Right lung (tissue), 10 donors: ENCODE measurements around the gene PBOV1. TPM values are rescaled to one million over a fixed set of nuclear protein-coding genes. Genes with fewer than 3 reads are reported as not detected.

Experiments
- DNase-seq, 2 donors: peaks; one replicate each; pipeline ENCODE4 v3.0.0-alpha.2; 2013
- long read RNA-seq, 8 donors: transcript quantifications; one replicate each; lab custom pipeline, GENCODE V29; 2026
- polyA plus RNA-seq, 5 donors: library from polyadenylated mRNA; unstranded; fragments of 120-200 nt; gene quantifications; one replicate each; pipeline versions ENCODE4 v1.2.1 to v1.2.3, GENCODE V29; 2013; ENCODE audit warnings: inconsistent platforms in 1 of 5, low replicate concordance in 1 of 5; ENCODE audit not compliant: insufficient read length in 5 of 5, insufficient read depth in 1 of 5

Gene PBOV1
- polyA plus RNA-seq, result under 1 TPM in 4 of 5 donors, not detected in 1; 0.04 to 0.07 (median 0.05) TPM
- long read RNA-seq, donor 1, result 0 reads
- long read RNA-seq, donor 2, result 0 reads
- long read RNA-seq, donor 3, result 0 reads
- long read RNA-seq, donor 4, result 0 reads
- long read RNA-seq, donor 5, result 0 reads
- long read RNA-seq, donor 6, result 0 reads
- long read RNA-seq, donor 7, result 0 reads
- long read RNA-seq, donor 8, result 0 reads

DNA sequence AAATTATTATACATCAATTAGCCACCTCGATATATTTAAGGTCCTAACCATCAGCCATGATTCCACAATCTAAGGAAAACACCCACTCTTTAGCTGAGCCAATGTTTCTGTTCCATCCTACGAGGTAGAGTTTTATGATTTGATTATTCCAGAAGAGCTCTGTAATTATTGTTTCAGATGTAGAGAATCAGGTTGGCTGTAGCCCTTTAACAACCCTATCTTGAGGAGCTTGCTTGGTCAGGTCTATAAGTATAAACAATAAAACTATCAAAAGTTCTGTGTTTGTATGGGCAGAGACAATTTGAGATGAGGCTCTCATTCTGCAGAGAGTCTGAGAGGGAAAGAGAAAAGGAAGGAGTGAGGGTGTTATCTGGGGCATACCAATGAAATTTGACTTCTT lies at the start of gene PBOV1:
PBOV1 (minus strand) TSS at position 43 of the 400 bp plus-strand sequence. CDS start 96 bp downstream, outside the sequence.
- no peak for DNase-seq

DNA sequence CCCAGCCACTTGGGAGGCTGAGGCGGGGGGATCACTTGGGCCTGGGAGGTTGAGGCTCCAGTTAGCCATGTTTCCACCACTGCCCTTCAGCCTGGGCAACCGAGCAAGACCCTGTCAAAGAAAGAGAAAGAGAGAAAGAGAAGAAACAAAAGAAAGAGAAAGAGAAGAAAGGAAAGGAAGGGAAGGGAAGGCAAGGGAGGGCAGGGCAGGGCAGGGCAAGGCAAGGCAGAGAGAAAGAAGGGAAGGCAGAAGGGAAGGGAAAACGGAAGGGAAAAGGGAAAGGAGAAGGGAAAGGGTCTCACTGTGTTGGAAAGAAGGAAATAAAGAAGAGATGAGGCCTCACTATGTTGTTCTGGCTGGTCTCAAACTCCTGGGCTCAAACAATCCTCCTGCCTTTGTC lies 47.8 kb upstream of the PBOV1 start:
- DNase-seq, result no peak

DNA sequence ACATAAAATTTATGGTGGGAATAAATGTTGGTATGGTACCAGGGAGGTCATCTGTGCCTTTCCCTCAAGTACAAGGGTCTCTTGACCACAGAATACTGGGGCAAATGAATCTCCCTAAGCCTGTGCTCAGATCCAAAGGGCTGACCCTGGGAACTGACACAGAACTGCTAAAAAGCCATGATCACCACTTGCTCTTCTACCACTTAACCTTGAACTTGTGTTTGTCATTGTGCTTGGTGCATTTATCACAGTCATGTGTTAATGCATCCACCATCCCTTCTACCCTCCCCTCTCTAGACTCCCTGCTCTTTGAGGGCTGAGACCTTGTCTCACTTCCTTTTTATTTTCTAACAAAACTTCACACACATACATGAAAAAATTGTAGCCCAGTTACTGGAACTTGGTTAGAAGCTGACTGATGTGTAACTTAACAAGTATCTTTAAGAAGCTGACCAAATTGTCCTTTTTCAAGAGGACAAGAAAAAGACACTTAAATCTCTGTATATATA lies 46.1 kb upstream of the PBOV1 start:
- DNase-seq, result no peak

DNA sequence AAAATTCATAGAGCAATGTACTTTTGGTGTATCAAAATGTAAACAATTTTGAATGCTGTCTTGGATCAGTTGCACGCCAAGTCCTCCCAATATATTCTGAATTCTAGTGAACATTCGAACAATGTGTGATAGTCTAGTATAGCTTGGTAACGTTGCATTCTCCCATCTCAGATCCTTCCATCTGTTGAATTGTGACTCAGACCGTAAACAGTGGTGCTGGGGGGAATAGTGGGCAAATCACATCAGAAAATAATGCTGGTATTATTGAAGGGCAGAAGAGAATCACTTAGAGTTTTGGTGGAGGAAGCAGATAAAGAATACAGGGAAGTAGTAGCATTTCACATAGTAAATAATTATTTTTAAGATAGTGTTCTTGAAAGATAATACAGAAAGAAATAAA lies 45.7 kb upstream of the PBOV1 start:
- DNase-seq, result no peak

DNA sequence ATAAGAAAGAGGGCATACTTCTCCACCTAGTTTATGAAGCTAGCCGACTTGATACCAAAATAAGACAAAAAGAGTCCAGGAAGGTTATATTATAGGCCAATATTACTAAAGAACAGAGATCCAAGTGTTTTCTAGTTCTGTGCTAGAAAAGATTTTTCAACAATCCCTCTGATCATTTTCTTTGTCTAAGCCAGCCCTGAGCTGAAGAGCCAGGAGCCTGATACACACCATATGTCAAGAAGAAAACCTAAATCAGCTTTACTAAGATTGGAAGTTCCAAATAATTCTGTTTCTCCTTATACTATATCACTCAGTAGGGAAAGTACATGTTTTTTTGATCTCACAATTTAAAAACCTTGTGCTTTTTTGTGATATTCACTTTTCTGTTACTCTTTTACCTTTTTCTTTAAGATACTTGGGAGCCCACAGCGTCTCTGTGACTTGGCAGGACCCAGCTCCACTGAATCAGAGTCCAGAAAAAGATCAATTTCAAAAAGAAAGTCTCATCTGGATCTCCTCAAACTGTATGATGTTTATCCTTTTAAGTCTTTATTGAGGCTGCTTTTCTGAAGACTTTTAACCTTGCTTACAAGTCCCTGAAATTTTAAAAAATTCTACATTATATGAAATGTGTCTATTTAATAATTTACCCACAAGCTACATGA lies 43.0 kb upstream of the PBOV1 start:
- DNase-seq, result no peak

DNA sequence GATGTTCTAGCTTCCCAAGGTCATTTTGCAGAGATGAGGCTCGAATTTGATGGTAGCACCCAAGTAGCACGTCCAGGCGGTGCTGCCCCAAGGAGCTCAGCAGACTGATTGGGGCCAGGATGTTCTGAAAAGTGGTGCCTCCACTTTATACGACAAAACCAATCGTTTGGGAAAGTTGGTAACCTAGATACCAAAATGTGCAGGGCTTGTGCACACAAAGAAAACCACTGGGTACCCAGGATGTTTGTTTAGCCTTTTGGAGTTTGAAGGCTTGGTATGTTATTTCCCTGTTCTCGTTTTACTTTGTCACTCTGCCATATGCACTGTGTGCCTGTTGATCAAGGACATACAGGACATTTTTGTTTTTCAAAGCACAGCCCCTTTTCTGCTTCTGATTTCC lies 40.7 kb upstream of the PBOV1 start:
- peak in 1 of 2 donors; percentile 18 for DNase-seq

DNA sequence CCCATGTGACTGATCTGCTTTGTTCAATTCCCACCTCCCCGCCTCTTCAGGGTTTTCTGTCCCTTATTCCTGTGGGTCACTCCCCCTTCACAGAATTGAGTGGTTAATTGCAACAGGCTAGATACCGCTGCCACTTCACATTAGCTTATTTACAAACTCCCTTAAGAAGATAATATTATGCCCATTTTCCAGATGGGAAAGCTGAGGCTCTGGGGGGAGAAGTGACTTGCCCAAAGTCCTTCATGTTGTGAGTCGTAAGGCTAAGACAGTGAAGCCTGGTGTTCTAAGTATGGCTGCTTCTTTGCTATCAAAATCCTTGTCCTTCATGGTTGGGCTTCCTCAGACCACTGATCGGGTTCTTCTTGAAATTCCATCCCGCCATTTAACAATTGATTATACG lies 39.9 kb upstream of the PBOV1 start:
- DNase-seq, result no peak

DNA sequence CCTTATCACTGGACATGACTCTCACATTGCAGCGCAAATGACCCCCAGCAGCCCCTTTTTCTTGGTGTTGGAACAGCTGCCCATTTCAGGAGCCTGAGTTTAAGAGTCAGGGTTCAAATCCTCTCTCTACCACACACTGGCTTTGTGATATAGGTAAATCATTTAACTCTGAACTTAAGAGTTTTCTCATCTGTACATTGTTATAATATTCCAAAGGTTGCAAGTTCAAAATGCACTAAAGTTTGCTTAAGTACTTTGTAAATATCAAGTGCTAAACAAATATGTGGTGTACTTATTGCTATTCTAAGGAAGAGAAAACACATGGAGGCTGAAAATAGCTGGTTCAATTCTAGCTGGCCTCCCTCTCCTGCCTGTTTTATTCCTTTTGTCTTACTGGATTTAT lies 39.3 kb upstream of the PBOV1 start:
- no peak for DNase-seq

DNA sequence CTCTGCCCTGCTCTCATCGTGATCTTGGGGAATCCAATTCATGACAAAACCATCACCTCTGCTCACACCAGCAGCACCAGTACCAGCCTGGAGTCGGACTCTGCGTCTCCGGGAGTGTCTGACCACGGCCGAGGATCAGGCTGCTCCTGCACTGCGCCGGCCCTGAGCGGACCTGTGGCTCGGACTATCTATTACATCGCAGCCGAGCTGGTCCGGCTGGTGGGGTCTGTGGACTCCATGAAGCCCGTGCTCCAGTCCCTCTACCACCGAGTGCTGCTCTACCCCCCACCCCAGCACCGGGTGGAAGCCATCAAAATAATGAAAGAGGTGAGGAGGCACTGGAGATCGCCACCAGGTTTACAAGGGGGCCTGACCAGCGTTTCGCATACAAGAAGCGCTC lies 37.2 kb upstream of the PBOV1 start:
- no peak for DNase-seq

DNA sequence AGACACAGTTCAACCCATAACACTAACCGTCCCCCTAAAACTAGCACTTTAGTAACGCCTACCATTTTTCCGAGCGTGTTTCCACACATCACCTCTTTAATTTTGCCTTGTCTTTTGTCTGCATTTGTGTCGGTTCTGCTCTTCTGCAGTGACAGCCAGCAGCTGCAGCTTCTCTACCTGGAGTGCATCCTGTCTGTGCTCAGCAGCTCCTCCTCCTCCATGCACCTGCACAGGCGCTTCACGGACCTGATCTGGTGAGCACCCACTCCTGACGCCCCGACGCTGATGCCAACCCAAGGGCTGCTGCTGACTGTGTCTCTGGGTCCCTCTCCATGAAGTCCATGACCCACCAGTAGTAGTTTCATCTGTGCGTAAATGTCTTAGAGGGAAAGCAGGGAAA lies 35.4 kb upstream of the PBOV1 start:
- no peak for DNase-seq

DNA sequence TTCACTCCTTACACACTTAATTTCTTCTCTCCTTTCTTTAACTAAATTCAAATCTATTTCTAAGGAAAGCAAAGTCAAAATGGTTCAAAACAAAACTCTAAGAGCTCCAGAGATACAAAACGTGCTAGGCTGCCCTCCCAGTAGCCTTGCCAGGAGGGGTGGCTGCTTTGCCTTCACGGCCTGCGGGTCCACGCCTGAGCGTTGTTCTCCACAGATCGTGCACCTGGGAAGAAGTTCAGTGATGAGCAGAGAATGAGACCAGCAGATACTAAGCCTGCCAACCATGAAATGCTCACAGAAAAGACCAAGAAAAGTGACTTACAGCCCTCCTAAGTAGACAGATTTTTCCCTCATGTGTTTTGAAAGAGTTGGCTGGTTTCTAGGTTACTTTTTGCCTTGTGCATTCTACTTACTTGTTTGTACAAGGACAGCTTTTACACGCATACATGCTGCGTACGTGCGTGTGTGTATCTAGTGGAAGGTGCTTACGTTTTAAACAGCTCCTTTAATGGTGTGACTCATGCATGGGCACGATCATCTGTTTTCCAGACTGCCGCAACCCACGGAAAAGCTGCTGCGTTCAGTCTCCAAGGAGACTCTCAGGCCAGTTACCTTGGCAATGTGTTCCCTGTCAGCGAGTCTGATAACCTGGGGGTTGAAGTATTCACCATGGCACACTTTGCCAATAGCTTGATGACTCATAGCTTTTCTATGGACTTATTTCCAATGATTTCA lies 32.4 kb upstream of the PBOV1 start:
- no peak for DNase-seq

DNA sequence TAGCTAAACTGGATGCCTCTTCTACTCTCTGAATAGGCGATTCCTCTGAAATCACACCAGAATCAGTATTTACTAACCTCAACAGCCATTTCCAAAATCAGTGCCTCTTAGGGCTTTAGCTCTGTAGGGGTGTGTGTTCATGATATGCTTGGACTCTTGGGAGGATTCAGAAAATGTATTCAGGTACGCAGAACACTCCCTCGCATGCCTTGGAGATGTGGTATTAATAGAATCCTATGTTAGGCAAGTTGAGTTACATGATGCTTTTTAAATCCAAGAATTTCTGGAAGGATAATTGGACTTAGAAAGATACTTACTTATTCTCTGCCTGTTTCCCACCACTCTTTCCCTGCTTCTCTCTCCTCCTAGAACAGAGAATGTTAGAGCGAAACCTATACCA lies 31.8 kb upstream of the PBOV1 start:
- DNase-seq, result no peak

DNA sequence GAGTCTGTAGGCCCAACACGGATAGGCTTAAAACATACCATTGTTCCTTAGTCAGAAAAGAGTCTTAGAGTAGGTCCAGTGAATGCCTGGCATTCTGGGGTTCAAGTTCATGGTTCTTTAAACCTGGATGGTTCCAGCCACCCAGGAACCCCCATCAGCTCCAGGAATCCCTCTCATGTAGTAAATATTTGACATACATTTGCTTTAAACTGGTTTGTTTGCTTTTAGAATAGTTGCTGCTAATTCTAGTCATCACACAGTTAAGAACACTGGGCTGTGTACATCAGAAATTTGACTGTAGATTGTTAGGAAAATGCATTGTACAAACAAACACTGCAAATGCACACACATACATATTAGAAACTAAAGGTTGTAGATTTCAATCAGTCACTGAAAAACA lies 30.6 kb upstream of the PBOV1 start:
- DNase-seq, result no peak

DNA sequence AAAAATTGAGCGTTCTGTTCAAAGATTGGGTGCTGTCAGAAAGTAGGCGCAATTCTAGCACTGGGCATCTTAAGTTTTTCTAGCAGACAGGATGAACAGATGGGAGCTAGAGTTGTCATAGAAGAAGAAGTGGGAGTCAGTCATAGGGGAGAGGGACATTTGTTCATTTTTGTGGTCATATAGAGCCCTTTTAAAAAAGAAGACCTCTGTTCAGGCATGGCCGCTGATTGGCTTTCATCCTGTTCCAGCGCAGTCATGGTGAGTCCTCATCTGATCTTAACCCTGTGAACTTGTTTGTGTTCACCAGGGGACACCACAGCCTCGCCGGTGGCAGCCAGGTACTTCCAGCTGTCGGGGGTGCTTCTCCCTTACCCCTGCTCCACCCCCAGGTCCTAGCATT lies 29.7 kb upstream of the PBOV1 start:
- no peak for DNase-seq

DNA sequence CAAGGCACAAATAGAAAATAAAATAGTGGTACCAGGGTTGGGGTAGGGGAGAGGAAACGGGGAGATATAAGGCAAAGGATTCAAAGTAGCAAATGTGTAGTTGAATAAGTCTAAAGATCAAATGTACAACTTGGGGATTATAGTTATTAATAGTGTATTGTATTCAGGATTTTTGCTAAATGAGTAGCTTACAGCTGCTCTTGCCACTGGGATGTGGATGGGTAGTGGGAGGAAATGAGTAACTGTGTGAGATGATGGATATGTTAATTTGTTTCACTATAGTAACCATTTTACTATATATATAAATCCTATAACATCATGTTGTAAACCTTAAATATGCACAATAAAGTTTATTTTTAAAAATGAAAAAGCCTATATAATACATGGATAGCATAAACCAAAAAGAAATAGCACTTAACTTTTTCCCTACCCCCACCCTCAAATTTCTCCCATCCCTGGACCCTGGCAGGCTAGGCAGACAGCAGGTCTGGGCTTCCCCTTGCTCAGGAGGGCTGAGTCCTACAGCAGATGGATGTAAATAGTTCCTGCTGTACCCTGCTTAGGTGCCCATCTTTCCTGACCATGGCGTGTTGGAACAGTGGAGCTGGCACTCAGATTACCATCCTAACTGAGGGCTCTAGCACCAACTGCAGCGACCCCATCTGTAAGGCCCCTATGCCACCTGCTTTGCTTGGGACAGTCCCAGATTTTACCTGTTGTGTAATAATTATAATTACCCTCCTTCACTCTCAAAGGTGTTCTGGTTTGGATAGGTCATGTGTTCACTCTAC lies 28.6 kb upstream of the PBOV1 start:
- DNase-seq, result no peak

DNA sequence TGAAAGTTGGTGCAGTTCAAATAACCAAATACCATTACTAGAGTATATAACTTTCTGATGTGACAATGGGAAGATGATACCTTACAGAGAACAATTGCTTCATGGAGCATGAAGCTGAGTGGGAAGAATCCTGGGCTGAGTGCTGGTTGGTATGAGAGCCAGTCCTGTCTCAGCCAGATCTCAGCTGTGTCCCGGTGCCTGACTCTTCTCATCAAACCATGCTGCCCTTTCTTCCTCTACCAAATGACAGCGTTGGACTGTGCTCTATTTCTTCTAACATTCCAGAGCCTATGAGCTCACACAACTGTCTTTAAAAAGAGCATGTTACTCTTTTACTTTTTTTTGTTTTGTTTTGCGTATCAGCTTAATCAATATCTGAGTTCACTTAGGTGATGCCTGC lies 27.5 kb upstream of the PBOV1 start:
- no peak for DNase-seq

DNA sequence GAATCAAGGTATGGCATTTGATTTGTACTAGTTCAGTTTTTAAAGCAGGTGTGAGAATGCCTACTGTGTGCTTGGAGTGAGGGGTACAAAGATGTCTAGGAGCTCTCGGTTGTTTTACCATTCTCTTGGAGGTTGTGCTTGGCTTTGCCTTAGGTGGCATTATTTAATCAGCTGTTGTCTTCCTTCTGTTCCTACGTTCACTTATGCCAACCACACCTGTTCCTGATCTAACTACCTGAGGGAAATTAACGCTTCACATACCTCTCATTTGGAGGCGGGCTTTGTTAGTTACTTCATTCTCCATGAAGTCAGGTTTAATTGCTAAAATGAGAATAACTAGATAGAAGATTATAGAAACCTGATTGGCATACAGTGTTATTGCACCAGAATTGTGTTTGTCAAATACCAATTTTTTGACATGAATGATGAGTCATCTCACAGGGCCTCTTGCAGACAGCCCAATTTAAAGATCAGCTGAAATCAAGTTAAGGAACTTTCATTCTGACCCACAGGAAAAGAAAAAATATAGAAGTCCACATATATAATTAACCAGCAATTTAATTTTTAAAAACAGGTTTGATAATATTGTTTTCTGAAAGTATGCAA lies 24.8 kb upstream of the PBOV1 start:
- DNase-seq, result no peak

DNA sequence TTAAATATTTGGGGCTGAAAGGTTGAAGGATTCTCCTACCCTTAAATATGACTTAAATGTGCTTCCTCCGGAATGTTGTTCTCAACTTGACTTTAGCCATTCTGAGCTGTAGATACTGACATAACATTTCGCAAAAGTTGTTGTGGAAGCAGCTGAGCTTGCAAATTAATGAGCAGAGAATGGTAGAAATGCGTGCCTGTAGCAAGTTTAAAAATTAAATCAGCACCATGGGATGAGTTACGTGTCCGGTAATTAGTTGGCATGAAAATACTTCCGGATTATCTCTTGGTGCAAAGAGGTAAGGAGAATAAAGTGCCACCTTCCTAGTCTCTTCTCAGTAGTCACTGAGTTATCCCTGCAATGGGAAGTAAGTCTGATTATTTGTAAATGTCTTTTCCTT lies 23.6 kb upstream of the PBOV1 start:
- no peak for DNase-seq

DNA sequence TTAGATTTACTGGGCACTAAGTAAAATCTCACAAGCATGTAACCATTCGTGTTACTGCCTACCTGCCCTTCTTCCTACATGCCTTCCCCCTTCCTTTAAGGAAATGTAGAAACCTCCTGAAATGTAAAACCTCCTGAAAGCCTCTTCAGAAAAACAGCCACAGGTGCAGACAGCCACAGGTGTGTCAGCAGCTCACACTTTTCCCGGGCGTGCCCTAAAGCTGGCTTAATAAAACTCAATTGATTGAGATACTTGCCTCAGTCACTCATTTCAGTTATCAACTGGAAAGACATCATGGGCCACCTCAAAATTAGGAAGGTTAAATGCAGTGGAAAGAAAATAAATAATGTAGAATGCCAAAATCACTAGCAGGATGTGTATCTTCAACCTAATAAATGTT lies 23.1 kb upstream of the PBOV1 start:
- no peak for DNase-seq

DNA sequence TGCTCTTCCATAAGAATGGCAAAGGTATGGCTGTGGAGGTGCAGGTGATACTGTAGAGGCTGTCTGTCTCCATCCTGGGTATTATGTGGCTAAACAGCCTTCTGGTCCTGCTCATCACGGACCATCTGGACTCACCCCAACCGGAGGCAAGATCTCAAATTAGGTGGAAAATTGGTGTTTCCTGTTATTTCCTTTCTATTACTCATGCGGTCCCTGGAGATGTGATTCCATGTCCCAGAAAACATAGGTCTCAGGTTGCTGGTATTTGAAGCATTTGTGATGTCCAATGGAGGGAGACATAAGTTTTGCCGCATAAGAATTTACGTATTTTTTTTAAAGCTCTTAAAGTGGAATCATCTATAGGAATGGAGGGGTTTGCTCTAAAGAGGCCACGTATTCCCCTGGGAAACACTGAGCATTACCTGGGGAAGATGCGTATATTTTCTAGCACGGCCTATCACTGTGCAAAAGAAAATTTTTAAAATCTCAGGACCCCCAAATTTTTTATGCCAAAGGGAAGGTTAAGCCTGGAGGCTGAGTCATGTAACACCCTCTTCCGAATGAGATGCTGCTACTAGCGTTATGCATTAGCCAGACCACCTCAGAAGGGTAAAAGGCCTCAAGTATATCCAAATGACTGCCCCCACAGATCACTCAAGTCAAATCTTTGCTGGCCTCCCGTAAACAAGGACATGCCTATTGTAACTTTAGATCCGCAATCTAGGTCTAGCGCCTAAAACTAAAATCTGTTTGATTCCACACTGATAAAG lies 22.4 kb upstream of the PBOV1 start:
- DNase-seq, result no peak

DNA sequence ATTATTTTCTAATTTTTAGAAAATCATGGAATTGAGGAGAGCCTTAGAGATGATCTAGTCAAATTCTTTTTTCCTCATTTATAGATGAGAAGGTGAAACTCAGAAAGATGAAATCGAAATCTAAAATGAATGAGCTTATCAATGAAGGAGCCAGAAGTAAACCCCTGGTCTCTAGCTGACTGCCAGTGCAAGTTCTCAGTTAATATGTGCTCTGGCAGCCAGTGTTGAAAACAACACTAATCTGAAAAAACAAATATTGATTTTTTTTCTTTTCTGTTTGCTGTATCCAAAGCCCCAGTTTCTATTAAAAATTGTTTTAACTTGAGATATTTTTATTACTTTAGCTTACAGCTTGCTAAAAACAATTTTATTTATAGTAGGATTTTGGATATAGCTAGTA lies 21.5 kb upstream of the PBOV1 start:
- no peak for DNase-seq
